HUDEP-2 (cell line): Measurements from ENCODE around the gene ZNF557.
A peak's percentile ranks its signal among the peaks of the same experiment; 100 is the strongest.
"Not testable (repeated sequence)": the region's sequence is repeated elsewhere in the genome, so short reads cannot be mapped to it uniquely, and the experiment has no call there.

Source experiments
- DNase-seq, 76 experiments: peaks; one replicate each; lab custom pipeline; 2025; ENCODE audit not compliant: unreplicated experiment in 76 of 76; lab: John Stamatoyannopoulos, UW

The ZNF557 gene

DNA sequence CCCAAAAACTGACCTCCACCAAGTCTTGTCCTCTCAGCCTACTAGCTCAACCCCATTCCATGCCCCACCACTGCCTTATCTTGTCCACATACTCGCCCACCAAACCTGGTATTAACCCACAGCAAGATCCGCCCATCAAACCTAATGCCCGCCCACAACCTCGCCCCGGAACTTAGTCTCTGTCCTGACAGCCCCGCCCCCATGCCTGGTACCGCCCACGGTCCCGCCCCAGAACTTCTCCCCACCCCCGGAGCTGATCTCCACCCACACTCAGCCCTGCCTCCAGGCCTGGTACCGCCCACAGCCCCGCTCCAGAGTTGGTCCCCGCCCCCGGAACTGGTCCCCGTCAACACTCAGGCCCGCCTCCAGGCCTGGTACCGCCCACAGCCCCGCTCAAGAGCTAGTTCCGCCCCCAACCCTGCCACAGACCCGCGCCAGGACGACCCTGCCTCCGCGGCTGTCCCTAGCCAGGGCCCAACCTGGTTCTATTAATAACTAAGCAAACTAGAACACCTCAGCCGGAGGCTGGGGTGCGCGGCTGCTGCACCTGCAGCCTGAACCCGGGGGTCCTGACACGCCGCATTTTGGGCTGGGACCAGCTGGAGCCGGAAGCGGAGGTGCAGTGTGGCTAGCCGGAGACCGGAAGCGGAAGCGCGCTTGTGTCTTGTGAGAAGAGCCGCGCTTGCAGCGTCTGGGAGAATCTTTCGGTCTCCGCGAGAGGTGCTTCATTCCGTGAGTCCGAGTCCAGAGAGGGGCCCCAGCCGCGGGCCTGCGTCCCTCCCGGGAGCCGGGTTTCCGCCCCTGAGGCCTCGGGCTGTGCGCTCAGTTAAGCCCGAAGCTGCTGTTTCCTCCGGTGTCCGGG, at the start of gene ZNF557:
TSS of gene ZNF557 (plus strand) at position 662 of the 862 bp plus-strand sequence. CDS start 5,372 bp downstream, outside the sequence.
- DNase-seq, result peak; percentile 35 to 100 (median 99)

- not testable (repeated sequence) for DNase-seq
These were observed 48.2 kb upstream of the ZNF557 start, which contains the start of gene MBD3L2B for GRCh38 chr19:7021331-7021730. Gene MBD3L2B, minus strand, starts transcription at chr19:7021431. Its CDS starts 34 bp downstream, at chr19:7021397.

DNA sequence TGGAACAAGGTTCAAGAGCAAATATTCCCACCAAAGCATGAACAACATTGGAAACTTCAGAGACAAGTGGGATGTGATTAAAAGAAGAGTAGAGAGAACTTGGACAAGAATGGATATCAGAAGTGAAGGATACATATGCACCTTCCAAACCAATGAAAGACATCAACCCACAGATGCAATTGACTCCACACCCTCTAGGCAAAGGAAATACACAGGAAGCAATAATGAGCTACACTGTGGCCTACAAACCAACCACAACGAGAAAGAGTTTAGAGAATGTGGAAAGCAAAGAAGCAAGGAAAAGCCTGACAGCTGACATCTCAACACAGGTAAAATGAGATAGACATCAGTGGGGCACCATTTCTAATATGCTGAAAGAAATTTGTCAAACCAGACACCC, 40.7 kb upstream of the ZNF557 start:
- DNase-seq, result not testable (repeated sequence)

DNA sequence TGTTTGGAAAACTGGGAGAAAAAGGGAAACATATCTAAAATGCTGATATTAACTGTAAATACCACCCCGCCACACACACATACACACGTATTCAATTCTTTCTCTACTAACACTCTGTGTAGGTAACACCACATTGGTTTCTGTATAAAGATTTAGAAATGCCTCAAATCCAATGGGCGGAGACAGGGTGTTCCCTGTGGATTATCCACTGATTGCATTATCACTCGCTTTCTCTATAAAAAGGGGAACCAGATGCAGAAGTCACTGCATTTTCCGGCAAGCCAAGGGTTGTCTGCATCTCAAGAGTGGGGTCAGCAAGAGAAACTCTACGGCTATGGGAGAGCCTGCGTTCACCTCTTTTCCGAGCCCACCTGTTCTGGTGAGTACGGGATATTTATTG, 39.2 kb upstream of the ZNF557 start, which contains the start of gene MBD3L5:
TSS of gene MBD3L5 (plus strand) at position 301 of the 400 bp plus-strand sequence. CDS start at position 335, 34 bp downstream.
- not testable (repeated sequence) for DNase-seq

GRCh38 chr19:7040079-7040478, 29.4 kb upstream of the ZNF557 start, which contains the start of gene MBD3L4:
Gene MBD3L4, minus strand, starts transcription at chr19:7040179. Its CDS starts 35 bp downstream, at chr19:7040144.
- DNase-seq, result not testable (repeated sequence)

- DNase-seq, result not testable (repeated sequence)
These were observed 27.9 kb upstream of the ZNF557 start for GRCh38 chr19:7041563-7041962.

DNA sequence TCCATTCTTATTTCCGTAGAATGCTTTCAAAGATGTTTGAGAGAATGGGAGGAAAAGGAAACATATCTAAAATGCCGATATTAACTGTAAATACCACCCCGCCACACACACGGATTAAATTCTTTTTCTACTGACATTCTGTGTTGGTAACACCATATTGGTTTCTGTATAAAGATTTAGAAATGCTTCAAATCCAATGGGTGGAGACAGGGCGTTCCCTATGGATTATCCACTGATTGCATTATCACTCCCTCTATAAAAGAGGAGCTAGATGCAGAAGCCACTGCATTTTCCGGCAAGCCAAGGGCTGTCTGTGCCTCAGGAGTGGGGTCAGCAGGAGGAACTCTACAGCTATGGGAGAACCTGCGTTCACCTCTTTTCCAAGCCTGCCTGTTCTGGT, 20.5 kb upstream of the ZNF557 start, which contains the start of gene MBD3L2:
TSS of gene MBD3L2 (plus strand) at position 301 of the 400 bp plus-strand sequence. CDS start at position 354, 53 bp downstream.
- DNase-seq, result not testable (repeated sequence)

GRCh38 chr19:7051421-7051820, 18.1 kb upstream of the ZNF557 start:
- not testable (repeated sequence) for DNase-seq

GRCh38 chr19:7052896-7053295, 16.6 kb upstream of the ZNF557 start:
- DNase-seq, result not testable (repeated sequence)

DNA sequence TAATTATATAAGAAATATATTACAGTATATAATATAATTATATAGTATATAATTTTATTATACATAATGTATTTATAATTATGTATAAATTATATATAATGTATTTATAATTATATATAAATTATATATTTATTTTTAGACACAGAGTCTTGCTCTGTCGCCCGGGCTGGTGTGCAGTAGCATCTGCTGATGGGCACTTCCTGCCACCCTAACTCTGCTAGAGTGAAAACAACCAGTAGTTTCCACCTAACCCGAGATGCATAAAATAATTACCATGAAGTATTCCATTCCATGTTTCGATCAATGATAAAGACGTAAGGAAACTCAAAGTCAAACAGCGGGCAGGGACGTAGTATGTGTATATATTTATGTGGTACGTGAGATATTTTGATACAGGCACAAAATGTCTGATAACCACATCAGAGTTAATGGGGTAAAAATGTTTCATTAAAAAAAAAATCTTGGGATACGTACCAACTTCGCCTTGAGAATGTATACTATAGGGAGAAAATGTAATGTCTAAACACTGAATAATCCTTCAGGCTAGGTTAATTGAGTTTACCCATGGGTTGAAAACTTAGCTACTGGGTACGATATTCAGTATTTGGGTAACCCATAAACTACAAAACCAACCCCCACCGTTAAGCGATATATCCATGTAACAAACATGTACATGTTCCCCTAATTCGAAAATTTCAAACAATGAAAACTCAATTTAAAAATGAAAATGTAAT, 14.7 kb upstream of the ZNF557 start:
- not testable (repeated sequence) for DNase-seq

GRCh38 chr19:7055679-7056078, 13.8 kb upstream of the ZNF557 start:
- DNase-seq, result not testable (repeated sequence)

DNA sequence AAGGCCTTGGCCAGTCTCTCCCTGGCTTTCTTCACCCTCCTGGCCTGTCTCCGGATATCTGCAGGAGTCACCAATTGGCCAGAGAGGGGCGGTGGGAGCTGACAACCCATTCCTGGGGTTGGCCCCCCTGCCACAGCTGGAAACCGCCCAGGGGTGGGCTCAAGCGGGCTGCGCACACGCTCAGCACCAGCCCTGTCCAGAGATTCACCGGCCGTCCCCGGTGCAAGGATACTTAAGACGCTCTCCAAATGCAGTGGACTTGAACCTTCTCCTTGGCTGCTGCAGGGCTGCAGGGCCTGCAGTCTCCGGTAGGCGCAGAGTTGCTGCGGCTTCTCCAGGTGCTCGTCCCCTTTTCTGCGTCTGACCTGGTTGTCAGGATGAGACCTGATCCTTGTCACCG, 13.1 kb upstream of the ZNF557 start:
- DNase-seq, result not testable (repeated sequence)

DNA sequence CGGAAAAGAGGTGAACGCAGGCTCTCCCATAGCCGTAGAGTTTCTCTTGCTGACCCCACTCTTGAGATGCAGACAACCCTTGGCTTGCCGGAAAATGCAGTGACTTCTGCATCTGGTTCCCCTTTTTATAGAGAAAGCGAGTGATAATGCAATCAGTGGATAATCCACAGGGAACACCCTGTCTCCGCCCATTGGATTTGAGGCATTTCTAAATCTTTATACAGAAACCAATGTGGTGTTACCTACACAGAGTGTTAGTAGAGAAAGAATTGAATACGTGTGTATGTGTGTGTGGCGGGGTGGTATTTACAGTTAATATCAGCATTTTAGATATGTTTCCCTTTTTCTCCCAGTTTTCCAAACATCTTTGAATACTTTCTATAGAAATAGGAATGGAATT, 10.9 kb upstream of the ZNF557 start, which contains the start of gene MBD3L3:
TSS of gene MBD3L3 (minus strand) at position 101 of the 400 bp plus-strand sequence. CDS start at position 30, 71 bp downstream.
- not testable (repeated sequence) for DNase-seq

- DNase-seq, result not testable (repeated sequence)
These were observed 9.5 kb upstream of the ZNF557 start for GRCh38 chr19:7059977-7060376.

DNA sequence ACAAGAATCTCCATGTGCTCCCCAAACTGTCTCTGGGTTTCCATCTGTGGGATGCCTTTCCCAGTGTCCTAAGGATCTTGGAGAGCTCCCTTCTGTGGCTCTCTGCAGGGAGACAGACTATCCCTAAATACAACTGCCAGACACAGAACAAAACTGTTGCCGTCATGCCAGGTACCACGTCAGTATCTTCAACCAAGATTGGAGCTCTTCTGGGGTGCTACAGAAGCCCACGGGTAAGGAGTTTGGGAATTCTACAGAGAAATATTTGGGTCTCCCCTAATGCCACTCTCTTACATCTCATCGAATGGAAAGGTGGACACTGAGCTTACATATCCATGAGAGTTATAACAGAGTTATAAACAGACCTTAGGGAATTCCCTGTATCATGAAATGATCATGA, 6.2 kb upstream of the ZNF557 start:
- DNase-seq, result no peak

DNA sequence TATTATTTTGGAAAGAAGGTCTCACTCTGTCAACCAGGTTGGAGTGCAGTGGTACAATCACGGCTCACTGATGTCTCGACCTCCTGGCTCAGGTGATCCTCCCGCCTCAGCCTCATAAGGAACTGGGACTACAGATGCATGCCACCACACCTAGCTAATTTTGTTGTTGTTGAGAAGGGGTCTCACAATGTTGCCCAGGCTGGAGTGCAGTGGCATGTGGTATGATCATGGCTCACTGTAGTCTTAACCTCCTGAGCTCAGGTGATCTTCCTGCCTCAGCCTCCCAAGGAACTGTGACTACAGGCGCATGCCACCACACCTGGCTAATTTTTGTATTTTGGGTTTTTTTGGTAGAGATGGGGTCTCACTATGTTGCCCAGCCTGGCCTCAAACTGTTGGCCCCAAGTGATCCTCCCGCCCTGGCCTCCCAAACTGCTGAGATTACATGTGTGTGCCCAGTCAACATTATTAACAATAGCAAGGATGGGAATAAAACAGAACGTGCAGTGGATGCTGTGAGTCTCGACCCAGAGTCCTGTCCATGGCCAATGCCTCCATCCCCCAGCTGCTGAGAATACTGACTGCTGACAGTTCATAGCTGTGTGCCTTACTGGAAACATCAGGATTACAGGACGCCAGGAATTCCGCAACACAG, 5.6 kb upstream of the ZNF557 start:
- DNase-seq, result no peak

GRCh38 chr19:7067122-7067521, 2.4 kb upstream of the ZNF557 start:
- peak in 15 of 76 experiments; percentile 5 to 48 (median 19) for DNase-seq

DNA sequence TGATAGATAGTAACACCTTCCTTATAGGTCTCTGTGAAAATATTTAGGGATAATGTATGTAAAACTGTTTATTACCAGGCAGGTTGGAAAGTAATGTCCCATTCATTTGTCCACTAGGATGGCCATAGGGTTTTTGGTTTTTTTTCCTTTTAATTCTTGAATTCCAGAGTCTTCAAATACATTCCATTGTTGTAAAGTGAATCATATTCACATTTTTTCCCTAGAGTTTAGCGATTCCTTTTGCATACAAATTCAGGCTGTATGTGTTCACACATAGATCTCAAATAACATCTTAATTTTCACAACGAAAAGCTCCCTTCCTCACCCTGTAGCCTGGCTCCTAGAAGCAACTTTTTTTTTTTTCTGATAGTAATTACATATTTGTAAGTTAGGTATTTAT, 1.8 kb upstream of the ZNF557 start:
- DNase-seq, result no peak

- DNase-seq, result no peak
These were observed 904 bp upstream of the ZNF557 start for GRCh38 chr19:7068599-7068998.

- peak in 2 of 76 experiments; percentile 27 to 34 for DNase-seq
These were observed 362 bp downstream of the ZNF557 start for GRCh38 chr19:7069904-7070226.
